NCI-H2171 (cell line): ENCODE measurements around the gene WSB2.
"Not testable (repeated sequence)": the region's sequence is repeated elsewhere in the genome, so short reads cannot be mapped to it uniquely, and the experiment has no call there.

ENCODE experiments used
- DNase-seq: peaks from one replicate; lab custom pipeline; 2025; lab: John Stamatoyannopoulos, UW

WSB2 gene

GRCh38 chr12:118061011-118061872 is at the start of gene WSB2:
Gene WSB2, minus strand, starts transcription at chr12:118061179. Its CDS starts 131 bp downstream, at chr12:118061048.
- peak; percentile 66 for DNase-seq

DNA sequence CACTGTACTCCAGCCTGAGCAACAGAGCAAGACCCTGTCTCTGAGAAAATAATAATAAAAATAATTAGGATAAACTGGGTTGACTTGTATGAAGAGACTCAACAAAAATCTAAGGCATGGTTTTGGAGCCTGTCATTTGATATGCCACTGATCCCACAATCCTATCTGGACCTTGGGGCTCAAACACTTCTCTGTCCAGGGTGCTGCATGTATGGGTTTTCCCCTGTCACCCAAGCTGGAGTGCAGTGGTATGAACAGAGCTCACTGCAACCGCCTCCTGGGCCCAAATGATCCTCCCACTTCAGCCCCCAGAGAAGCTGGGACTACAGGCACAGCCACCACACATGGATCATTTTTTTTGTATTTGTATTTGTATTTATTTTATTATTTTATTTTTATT is 48.1 kb upstream of the WSB2 start:
- no peak for DNase-seq

DNA sequence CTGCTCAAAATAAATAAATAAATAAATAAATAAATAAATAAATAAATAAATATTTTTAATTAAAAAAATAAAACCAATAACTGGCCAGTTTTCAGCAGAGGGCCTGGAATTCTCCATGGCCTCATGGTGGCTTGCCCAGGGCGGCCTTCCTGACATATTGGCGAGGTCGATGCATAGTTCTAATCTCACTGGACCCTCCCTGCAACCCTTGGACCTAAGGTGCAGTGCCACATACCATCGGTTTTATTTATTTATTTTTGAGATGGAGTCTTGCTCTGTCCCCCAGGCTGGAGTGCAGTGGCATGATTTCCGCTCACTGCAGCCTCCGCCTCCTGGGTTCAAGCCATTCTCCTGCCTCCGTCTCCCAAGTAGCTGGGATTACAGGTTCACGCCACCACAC is 46.7 kb upstream of the WSB2 start:
- DNase-seq, result no peak

DNA sequence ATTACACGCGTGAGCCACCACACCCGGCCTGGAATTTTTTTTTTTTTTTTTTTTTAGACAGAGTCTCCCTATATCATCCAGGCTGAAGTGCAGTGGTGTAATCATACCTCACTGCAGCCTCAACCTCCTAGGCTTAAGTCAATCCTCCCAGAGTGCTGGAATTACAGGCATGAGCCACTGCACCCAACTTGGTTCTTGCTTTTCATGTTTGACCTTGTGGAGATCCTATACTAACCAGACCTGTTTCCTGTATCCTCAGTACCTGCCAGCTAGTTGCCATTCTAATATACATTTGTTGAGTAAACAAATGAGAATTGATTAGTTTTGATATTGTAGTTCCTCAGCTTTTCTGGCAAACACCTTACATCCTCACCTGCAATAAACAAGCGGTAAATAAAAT is 46.0 kb upstream of the WSB2 start:
- no peak for DNase-seq

DNA sequence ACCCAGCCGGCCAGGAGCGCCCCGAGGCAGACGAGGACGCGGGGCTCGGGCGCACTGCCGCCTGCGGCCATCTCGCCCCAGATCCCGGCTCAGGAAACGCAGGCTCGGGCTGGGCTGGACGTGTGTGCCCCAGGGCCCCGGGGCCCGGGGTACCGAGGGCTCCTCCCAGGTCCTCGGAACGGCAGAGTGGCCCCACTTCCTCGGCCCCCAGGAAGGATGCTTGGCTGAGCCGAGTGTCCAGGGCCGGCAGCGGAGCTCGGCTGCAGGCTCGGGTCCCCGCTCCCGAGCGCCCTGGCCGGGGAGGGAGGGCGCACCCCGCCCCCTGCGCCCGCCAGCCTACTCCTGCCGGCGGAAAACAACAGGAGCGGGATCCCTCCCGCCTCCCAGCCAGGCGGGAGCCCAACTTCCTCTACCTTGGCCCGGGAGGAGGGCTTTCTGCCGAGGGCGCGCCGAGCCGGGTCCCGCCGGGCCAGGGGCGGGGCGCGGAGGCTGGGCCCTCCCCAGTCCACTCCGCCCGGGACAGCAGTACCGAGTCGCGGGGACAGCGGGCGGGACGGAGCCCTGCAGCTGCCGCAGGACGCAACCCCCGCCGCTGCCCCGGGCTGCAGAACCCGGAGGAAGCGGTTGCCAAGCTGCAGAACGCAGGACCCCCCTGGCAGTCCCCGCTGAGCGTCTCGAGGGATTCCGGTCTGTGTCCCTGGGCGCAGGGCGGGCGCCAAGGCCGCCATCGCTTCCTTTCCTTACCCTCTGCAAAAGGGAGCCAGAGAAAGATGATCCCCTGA is 42.8 kb upstream of the WSB2 start, which contains the start of gene VSIG10:
TSS of gene VSIG10 (minus strand) at position 411 of the 782 bp plus-strand sequence. CDS start at position 71, 340 bp downstream.
- DNase-seq, result peak; percentile 58

DNA sequence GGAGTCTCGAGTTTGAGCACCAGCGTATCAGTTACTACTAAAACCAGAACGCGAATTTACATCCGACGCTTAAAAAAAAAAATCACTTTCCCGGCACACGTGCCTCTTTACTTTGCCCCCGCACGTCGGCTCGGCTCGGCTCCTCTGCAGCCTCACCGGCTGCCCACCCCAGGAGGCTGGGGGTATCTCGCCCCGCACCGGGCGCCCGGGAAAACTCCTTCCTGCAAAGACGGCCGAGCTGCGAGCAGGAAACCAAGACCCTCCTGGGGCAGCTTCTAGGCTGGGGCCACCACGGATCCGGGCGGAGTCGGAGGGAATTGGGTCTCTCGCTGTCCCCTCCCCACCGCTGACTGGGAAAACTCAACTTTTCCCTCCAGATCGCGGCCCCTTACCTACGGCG is 42.2 kb upstream of the WSB2 start:
- peak; percentile 10 for DNase-seq

DNA sequence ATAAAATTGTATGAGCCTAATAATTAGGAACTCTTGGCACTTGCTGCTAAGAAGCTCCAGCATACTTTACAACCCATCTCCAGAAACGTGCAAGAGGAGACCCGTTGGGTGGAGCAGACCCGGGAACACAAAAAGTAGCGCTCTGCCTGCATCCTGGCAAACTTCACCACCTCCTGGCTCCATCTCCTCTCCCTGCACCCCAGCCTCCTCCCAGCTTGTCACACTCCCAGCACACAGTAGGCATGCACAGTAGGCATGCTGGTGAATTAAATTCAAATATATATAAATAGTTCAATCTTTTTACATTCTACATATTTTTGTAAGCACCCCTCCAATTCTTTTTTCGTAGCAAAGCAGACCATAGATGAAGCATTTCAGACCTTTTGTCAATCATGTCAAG is 41.6 kb upstream of the WSB2 start:
- DNase-seq, result no peak

- no peak for DNase-seq
Observed at GRCh38 chr12:118102070-118102469, 41.1 kb upstream of the WSB2 start.

- no peak for DNase-seq
Observed at GRCh38 chr12:118101051-118101450, 40.1 kb upstream of the WSB2 start.

- peak; percentile 12 for DNase-seq
Observed at GRCh38 chr12:118098911-118099671, 38.1 kb upstream of the WSB2 start.

- DNase-seq, result no peak
Observed at GRCh38 chr12:118098401-118098800, 37.4 kb upstream of the WSB2 start.

DNA sequence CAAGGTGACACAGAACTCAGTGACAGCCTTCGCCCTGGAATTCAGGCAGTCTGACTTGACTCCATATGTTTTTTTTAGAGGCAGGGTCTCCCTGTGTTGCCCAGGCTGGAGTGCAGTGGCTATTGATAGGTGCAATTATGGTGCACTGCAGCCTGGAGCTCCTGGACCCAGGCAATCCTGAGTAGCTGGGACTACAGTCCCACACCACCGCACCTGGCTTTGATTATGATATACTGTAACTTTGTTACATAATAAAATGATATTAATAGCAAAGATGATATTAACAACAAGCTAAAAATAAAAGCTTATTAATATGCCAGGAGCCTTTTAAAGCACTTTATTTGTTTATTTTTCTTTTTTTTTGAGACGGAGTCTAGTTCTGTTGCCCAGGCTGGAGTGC is 33.1 kb upstream of the WSB2 start:
- no peak for DNase-seq

DNA sequence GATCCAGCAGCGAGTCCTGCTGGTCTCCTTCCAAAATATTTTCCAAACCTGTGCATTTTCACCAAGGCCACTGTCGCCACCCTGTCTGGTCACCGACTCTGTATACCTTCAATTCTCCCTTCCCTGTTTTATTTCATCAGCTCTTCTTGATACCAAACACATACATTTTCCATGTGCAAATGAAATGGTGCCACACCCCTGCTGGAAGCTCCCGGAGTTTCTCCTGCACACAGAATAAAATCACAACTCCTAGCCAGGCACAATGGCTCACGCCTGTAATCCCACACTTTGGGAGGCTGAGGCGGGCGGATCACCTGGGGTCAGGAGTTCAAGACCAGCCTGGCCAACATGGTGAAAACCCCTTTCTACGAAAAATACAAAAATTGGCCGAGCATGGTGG is 28.8 kb upstream of the WSB2 start:
- DNase-seq, result no peak

- no peak for DNase-seq
Observed at GRCh38 chr12:118082161-118082560, 21.2 kb upstream of the WSB2 start.

DNA sequence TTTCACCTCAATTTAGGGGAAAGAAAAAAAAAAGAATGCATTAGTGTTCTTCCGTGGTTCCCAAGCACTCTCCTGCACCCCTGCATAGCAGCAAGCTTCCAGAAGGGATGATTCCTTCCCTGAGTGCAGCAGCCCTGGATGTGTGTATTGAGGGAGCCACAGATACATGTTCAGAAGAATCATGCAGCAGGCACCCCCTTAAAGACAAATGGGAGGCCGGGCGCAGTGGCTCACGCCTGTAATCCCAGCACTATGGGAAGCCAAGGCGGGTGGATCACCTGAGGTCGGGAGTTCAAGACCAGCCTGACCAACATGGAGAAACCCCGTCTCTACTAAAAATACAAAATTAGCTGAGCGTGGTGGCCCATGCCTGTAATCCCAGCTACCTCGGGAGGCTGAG is 20.5 kb upstream of the WSB2 start:
- not testable (repeated sequence) for DNase-seq

- DNase-seq, result no peak
Observed at GRCh38 chr12:118073768-118074167, 12.8 kb upstream of the WSB2 start.

- DNase-seq, result no peak
Observed at GRCh38 chr12:118070650-118071049, 9.7 kb upstream of the WSB2 start.

DNA sequence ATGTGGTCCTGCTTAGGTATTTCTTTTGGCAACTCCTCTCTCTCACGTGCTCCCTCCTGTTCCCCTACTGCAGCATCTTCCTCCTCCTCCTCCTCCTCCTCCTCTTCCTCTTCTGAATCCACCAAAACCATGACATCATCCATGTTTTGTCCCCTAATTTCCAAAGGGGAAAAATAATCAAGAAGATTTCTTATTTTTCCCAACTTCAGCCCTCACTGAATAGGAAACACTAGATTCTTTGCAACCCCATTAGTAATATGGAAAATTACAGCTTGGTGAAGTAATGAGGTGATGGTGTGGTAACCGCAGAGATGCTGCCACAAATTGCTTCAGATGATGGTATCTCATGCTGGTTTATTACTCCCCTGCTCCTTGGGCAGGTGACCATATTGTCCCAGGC is 7.5 kb upstream of the WSB2 start:
- DNase-seq, result no peak

- no peak for DNase-seq
Observed at GRCh38 chr12:118065380-118065779, 4.4 kb upstream of the WSB2 start.

DNA sequence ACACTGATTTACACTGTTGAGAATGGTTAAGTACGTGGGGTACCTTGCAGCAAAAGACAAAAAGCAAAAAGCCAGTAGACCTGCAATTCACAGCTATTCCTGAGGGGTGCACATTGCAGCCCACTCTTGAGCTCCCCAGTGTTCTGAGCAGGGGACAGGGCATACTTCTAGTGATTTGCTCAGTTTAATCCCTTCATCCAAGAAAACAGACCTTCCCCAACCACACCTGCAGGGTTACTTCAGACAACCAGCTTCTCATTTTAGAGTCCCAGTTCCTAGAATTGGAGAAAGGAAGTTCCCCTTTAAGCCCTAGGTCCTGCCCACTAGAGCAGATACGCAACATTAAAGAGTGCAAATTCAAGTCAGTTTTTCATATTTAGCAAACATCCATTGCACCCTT is 3.6 kb upstream of the WSB2 start:
- no peak for DNase-seq

GRCh38 chr12:118063576-118064391 is 2.8 kb upstream of the WSB2 start:
- DNase-seq, result no peak
